Epithelial cell of proximal tubule (primary cell): ENCODE data around the gene NINL. TPM values are rescaled to one million over a fixed set of nuclear protein-coding genes. Genes with fewer than 3 reads are reported as not detected.
A peak's percentile ranks its signal among the peaks of the same experiment; 100 is the strongest.

ENCODE experiments used
- DNase-seq: peaks from one replicate; pipeline ENCODE4 v3.0.0-alpha.2; 2011; ENCODE audit warnings: low read depth
- H3K4me3 ChIP-seq: 2 replicates; pipeline ENCODE4 v1.5.1; 2011; ENCODE audit warnings: low read depth, mild to moderate bottlenecking, low read length
- CTCF ChIP-seq: conservative IDR thresholded peaks from 2 replicates; pipeline ENCODE4 v1.5.1; 2012; ENCODE audit warnings: low read depth, mild to moderate bottlenecking, low read length
- total RNA-seq: library from RNA; depleted of rRNA; stranded (reverse); fragments of >200 nt; gene quantifications from 2 replicates; pipeline ENCODE4 v1.2.3, GENCODE V29; 2015

NINL gene
- total RNA-seq, 1 donor from 2014 or later, result 13.5 TPM

- TF ChIP-seq CTCF, result no peak
- no peak overlapping the region for H3K4me3 ChIP-seq
- no peak for DNase-seq
Observed at GRCh38 chr20:25444556-25444955, 140.8 kb downstream of the NINL start.

- TF ChIP-seq CTCF, result no peak
- DNase-seq, result no peak
- no peak overlapping the region for H3K4me3 ChIP-seq
Observed at GRCh38 chr20:25439328-25439727, 146.0 kb downstream of the NINL start.

GRCh38 chr20:25437153-25437581 lies 148.2 kb downstream of the NINL start:
- H3K4me3 ChIP-seq, result no peak overlapping the region
- no peak for TF ChIP-seq CTCF
- DNase-seq, result no peak

- DNase-seq, result no peak
- H3K4me3 ChIP-seq, result no peak overlapping the region
- no peak for TF ChIP-seq CTCF
Observed at GRCh38 chr20:25424536-25424935, 160.8 kb downstream of the NINL start.

GRCh38 chr20:25422032-25422431 lies 163.3 kb downstream of the NINL start:
- DNase-seq, result no peak
- TF ChIP-seq CTCF, result no peak
- no peak overlapping the region for H3K4me3 ChIP-seq

- no peak for DNase-seq
- no peak overlapping the region for H3K4me3 ChIP-seq
- TF ChIP-seq CTCF, result no peak
Observed at GRCh38 chr20:25421102-25421501, 164.2 kb downstream of the NINL start.

GRCh38 chr20:25418776-25419175 lies 166.6 kb downstream of the NINL start:
- H3K4me3 ChIP-seq, result no peak overlapping the region
- peak; percentile 43 for DNase-seq
- TF ChIP-seq CTCF, result no peak
